GM20431 (cell line): Measurements from ENCODE around the gene RIMOC1.

ENCODE experiments used
- in situ Hi-C: fragments of 300-500 bp; cut with MseI, MboI; formaldehyde crosslinking; loops from one replicate; pipeline ENCODE4 v1.15.0; 2020; ENCODE audit warnings: low sequenced_read_pairs; ENCODE audit not compliant: unreplicated experiment

The RIMOC1 gene

DNA sequence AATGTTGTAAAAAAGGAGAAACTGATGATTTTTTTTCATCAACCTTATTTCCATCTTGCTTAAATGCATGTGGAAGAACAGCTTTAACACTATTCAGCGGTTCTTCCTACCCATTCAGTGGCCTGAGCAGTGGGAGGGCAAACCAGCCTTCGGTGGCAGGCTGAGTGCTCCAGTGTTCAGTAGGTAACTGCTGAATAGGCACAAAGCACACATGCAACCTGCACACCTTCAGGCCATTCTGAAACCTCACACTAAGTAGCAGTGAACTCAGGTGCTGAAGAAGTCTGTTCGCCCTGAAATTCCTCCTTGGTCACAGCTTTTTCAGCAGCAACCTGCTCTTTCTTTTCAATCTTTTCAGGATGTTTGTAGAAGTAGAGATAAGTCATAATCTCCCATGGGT, 47.1 kb downstream of the RIMOC1 start:
- in situ Hi-C loops = no loop called here
